H54 (cell line): Measurements from ENCODE around the gene KRTAP1-5.
"Not testable (repeated sequence)": the region's sequence is repeated elsewhere in the genome, so short reads cannot be mapped to it uniquely, and the experiment has no call there.

Experiments used
- DNase-seq: peaks from one replicate; pipeline ENCODE4 v3.0.0; 2011; ENCODE audit warnings: low spot score, mixed read lengths; ENCODE audit not compliant: insufficient read length
- FAIRE-seq: peaks from 3 replicates; lab custom pipeline; 2011; peaks lifted over from hg19 to GRCh38; lab: Jason Lieb, UNC
- POLR2A ChIP-seq: IDR thresholded peaks from 2 replicates; pipeline ENCODE4 v1.6.1; 2011; ENCODE audit warnings: low read depth, mild to moderate bottlenecking, low read length

Gene KRTAP1-5

GRCh38 chr17:41058741-41059140 is 31.7 kb upstream of the KRTAP1-5 start:
- DNase-seq = no peak
- peak; percentile 45 for FAIRE-seq
- TF ChIP-seq POLR2A = no peak

DNA sequence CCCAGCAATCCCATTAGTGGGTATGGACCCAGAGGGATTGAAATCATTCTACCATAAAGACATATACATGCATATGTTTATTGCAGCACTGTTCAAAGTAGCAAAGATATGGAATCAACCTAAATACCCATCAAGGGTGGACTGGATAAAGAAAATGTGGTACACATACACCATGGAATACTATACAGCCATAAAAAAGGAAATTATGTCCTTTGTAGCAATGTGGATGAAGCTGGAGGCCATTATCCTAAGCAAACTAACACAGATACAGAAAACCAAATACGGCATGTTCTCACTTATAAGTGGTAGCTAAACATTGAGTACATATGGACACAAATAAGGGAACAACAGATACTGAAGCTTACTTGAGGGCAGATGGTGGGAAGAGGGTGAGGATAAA is 30.5 kb upstream of the KRTAP1-5 start:
- no peak for FAIRE-seq
- no peak for DNase-seq
- no peak for TF ChIP-seq POLR2A

DNA sequence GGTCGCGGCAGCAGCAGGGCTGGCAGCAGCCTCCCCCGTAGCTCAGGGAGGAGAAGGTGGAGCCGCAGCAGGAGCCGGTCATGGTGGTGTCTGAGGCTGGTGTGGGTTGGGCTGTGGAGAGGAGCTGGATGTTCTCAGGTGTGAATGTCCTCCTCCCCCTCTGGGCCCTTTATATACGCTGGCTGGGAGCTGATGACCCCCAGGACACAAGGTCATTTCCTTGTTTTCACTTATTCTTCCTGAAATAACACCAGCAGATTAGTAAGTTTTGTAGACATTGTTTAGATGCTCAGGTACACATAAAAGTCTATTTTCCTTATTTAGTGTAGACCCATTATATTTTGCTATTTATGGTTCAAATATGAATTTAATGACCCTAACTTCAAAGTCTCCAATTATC is 28.1 kb upstream of the KRTAP1-5 start, which contains the start of gene KRTAP2-2:
Gene KRTAP2-2, minus strand, starts transcription at position 101 of the 400 bp plus-strand sequence. Its CDS starts 19 bp downstream, at position 82.
- FAIRE-seq, DNase-seq: not testable (repeated sequence)

DNA sequence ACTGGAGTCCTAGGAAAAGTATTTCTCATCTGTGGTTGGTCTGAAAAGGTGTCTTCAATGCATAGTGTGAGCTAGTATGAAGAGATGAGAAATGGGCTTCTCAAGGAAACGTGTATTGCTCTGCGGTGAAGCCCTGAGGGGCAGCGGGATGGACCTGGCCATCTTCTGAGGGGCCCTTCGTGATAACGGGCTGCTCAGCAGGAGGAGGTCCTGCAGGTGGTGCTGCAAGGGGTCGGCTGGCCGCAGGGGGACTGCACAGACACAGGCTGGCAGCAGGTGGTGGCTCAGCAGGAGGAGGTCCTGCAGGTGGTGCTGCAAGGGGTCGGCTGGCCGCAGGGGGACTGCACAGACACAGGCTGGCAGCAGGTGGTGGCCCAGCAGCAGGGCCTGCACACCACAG is 27.5 kb upstream of the KRTAP1-5 start:
- FAIRE-seq, DNase-seq: not testable (repeated sequence)

- TF ChIP-seq POLR2A = no peak
- no peak for DNase-seq
- no peak for FAIRE-seq
Measured at GRCh38 chr17:41054025-41054424, 27.0 kb upstream of the KRTAP1-5 start.

DNA sequence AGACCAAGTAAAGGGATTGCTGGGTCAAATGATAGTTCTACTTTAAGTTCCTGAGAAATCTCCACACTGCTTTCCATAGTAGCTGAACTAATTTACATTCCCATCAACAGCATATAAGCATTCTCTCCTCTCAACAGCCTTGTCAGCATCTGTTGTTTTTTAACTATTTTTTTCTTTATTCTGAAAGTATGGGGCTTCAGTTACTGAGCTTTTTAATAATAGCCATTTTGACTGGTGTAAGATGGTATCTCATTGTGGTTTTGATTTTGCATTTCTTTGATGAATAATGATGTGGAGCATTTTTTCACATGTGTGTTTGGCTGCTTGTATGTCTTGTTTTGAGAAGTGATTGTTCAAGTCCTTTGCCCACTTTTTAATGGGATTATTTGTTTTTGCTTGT is 25.6 kb upstream of the KRTAP1-5 start:
- FAIRE-seq (no peak), DNase-seq (no peak)
- no peak for TF ChIP-seq POLR2A

GRCh38 chr17:41049110-41049509 is 22.1 kb upstream of the KRTAP1-5 start:
- FAIRE-seq (peak; percentile 74), DNase-seq (peak; percentile 35)
- no peak for TF ChIP-seq POLR2A

DNA sequence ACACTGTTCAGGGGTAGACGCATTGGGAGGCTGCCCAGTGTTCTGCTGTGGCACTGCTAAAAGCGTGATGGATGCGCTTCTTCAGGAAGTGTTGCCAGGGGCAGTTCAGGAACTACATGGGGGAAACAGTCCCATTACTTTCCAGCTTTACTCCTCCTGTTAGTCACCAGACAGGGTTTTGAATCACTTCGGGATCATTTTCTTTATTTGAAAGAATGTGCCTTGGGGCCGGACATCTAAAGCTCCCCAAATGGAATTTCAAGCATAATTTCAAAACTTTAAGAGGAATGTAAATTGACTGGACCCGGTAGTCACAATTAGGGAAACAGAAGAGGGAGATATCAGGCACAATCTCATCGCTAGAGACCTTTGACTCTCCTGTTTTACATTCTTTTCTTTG is 21.4 kb upstream of the KRTAP1-5 start:
- peak; percentile 83 for FAIRE-seq
- no peak for TF ChIP-seq POLR2A
- peak; percentile 61 for DNase-seq

GRCh38 chr17:41046735-41047465 is 19.9 kb upstream of the KRTAP1-5 start, which contains the start of gene KRTAP2-1:
KRTAP2-1 (minus strand) TSS chr17:41047316; CDS start chr17:41047267, 49 bp downstream.
- not testable (repeated sequence) for FAIRE-seq, DNase-seq

DNA sequence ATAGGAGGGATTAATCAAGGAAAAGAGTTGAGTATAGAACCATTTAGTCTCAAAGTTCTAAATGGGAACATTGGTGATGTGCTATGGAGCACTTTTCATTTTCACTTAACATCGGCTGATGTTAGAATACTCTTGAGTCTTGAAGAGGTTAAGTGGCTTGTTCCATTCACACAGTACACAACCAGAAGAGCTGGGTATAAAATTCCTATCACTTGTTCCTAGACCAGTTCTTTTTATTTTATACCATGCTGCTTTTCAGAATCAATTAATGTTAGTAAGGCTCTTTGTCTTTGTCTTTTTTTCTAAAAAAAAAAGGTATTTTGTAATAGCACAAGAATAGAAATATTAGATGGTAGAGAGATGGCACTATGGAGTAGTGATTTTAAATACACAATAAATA is 15.9 kb upstream of the KRTAP1-5 start:
- no peak for FAIRE-seq
- TF ChIP-seq POLR2A = no peak
- DNase-seq = no peak

DNA sequence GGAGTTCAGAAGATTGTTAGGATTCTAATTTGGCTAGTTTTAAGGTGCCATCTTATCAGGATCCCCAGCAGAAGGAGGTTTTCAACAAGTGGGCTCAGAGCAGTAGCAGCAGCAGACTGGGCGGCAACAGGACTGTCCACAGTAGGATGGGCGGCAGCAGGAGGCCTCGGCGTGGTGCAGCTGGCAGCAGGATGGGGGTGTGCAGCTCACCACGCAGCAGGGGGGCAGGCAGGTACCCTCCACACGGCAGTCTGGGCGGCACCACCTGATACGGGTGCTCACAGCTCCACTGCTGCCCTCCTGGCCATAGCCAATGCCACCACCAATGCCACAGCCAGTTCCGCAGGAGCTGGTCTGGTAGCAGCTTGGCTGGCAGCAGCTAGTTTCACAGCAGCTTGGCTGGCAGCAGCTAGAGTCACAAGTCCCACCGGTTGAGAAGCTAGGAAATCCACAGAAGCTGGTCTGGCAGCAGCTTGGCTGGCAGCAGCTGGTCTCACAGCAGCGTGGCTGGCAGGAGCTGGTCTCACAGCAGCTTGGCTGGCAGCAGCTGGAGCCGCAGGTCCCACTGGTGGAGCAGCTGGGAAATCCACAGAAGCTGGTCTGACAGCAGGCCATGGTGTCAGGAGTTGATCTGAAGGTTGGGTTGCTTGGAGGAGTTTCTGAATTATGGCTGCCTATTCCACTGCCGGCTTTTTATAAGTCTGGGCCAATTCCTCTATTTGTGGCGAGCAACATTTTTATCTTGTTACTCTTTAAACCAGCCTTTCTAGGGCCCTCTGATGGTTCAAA is 14.0 kb upstream of the KRTAP1-5 start, which contains the start of gene KRTAP1-1:
Gene KRTAP1-1, minus strand, starts transcription at position 668 of the 789 bp plus-strand sequence. Its CDS starts 53 bp downstream, at position 615.
- DNase-seq, FAIRE-seq: not testable (repeated sequence)

DNA sequence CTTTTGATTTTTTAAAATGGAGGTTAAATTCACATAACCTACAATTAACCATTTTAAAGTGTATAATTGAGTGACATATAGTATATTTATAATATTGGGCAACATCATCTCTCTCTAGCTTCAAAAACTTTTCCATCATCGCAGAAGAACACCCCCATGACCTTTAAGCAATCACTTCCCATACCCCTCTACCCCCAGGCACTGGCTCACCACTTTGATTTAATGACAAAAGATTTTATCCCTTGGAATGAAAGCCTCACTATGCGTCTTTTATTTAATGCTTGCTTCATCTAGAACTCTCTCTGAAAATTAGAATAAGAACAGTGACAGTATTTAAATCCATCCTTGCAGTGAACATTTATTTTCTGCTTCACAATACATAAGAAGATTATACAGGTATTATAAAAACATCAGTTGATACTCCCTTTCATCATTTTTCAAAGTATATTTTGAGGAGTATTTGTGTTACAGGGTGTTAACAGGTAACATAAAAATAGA is 10.9 kb upstream of the KRTAP1-5 start:
- DNase-seq (no peak), FAIRE-seq (no peak)
- no peak for TF ChIP-seq POLR2A

DNA sequence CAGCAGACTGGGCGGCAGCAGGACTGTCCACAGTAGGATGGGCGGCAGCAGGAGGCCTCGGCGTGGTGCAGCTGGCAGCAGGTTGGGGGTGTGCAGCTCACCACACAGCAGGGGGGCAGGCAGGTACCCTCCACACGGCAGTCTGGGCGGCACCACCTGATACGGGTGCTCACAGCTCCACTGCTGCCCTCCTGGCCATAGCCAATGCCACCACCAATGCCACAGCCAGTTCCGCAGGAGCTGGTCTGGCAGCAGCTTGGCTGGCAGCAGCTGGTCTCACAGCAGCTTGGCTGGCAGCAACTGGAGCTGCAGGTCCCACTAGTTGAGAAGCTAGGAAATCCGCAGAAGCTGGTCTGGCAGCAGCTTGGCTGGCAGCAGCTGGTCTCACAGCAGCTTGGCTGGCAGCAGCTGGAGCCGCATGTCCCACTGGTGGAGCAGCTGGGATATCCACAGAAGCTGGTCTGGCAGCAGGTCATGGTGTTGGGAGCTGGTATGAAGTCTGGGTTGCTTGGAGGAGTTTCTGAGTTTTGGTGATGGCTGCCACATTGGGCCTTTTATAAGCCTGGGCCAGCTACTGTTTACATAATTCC is 7.4 kb upstream of the KRTAP1-5 start, which contains the start of gene KRTAP1-3:
Gene KRTAP1-3, minus strand, starts transcription at position 529 of the 590 bp plus-strand sequence. Its CDS starts 53 bp downstream, at position 476.
- not testable (repeated sequence) for DNase-seq, FAIRE-seq
